ENCODE results near the gene CYS1. TPM values are rescaled to one million over a fixed set of nuclear protein-coding genes. Genes with fewer than 3 reads are reported as not detected.

CYS1 gene
- polyA plus RNA-seq, 1 experiment = 2.5 TPM

DNA sequence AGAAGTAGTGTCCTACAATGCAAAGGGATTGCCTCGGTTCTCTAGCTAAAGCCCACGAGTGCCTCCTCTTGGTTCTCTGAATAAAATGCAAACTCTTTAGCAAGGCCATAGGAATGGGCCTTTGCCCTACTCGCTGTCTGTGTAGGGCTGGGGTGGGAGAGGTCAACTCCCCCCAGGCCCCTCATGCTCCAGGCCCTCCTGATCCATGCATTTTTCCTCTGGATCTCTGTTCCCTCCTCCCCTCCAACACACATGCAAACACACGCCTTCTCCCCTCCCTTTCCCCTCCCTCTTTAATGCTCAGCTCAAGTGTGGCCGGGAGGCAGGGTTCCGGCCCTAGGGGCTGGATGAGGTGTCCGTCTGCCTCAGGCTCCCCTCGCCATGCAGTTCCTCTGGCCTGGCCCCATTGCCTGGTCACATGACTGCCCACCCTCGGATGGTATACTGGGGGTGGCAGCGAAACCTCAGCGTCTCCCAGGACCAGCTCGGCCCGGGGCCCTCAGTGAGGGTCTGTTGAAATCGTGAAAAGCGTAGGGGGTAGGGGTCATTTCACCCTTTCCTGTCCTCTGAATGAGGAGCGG is 51.7 kb downstream of the CYS1 start:
- ChIA-PET POLR2A (no interaction called here), CTCF (interaction anchor here (1.0 to 1.5 kb wide), 2 partner anchors 19 to 216 kb away, joined by 3 to 4 read pairs; no protein-coding TSS in a partner anchor)
- DNase-seq (ENCODE audit: low read depth) = no peak
- H3K36me3 ChIP-seq (ENCODE audit: control insufficient read depth, insufficient read depth, low read length) = no peaks in the 10 kb centered on the region
- TF ChIP-seq, protein P1, sequence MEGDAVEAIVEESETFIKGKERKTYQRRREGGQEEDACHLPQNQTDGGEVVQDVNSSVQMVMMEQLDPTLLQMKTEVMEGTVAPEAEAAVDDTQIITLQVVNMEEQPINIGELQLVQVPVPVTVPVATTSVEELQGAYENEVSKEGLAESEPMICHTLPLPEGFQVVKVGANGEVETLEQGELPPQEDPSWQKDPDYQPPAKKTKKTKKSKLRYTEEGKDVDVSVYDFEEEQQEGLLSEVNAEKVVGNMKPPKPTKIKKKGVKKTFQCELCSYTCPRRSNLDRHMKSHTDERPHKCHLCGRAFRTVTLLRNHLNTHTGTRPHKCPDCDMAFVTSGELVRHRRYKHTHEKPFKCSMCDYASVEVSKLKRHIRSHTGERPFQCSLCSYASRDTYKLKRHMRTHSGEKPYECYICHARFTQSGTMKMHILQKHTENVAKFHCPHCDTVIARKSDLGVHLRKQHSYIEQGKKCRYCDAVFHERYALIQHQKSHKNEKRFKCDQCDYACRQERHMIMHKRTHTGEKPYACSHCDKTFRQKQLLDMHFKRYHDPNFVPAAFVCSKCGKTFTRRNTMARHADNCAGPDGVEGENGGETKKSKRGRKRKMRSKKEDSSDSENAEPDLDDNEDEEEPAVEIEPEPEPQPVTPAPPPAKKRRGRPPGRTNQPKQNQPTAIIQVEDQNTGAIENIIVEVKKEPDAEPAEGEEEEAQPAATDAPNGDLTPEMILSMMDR (IDR thresholded peaks at IDR 0.05; ENCODE audit: insufficient read depth, low read depth, low read length) = no peak
- H3K27me3 ChIP-seq (ENCODE audit: control insufficient read depth, insufficient read depth, low read length) = no peaks in the 10 kb centered on the region
- H3K4me3 ChIP-seq (ENCODE audit: low read depth, low read length) = no peak overlapping the region

DNA sequence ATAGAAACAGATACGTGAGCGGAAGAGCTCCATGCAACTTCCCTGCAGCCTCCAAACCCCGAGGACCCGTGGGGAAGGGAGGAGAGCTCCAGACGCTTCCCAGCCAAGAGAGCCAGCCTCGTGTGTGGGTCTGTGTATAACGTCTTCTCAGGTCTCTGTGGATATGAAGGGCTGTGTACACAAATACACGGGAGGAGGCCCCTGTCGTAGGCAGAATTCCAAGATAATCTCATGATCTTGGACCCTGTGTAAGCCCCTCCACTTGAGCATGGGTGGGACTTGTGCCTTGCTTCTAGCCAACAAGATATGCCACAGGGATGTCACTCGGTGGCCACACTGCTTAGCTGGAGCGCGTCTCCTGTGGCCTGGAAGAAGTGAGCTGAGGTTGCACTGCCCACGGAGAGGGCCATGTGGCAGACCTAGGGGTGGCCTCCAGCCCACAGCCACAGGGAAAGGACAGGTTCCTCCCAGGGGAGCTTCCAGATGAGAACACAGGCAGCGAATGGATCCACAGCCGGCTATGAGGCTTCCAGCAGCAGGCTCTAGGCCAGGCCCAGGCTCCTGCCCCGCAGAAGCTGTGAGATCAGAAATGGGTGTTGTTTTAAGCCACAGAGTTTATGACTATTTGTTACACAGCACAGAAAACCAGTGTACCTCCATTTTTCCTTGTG is 52.4 kb downstream of the CYS1 start:
- POLR2A ChIA-PET = no interaction called here
- H3K4me3 ChIP-seq (ENCODE audit: low read depth, low read length) = no peak overlapping the region
- TF ChIP-seq, protein P1 (IDR thresholded peaks at IDR 0.05; ENCODE audit: insufficient read depth, low read depth, low read length) = no peak
- no peaks in the 10 kb centered on the region for H3K27me3 ChIP-seq (ENCODE audit: control insufficient read depth, insufficient read depth, low read length)
- no peaks in the 10 kb centered on the region for H3K36me3 ChIP-seq (ENCODE audit: control insufficient read depth, insufficient read depth, low read length)
- CTCF ChIA-PET = interaction anchor here (1.0 to 1.8 kb wide), 2 partner anchors 15 to 215 kb away, joined by 3 to 4 read pairs; no protein-coding TSS in a partner anchor
- no peak for DNase-seq (ENCODE audit: low read depth)

DNA sequence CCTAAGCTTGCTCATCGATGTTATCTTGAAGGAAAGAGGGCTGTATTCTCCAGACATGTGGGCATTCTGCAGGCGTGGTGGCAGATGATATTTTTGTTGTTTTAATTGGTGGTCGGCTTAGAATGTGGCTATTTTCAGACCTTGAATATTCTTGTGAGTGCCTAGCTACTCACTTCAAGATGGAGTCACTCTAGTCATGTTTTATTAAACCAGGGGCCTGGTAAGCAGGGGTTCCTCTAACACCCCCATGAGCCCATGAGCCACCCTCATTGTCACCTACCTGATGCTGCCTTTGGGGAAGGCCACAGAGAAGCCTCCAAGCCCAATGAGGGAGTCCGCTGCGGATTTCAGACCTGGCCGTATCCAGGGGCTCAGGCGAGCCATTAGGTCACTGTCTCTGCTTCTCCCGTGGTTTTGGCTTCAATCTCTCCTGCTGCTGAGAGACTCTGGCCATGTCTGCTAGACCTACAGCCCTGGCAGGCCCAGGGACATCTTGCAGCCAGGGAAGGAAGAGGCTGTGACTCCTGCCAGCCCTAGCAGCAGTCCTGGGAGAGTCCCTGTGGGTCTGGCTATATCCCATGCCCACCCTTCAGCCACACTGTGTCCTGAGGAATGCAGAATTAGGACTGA is 53.2 kb downstream of the CYS1 start:
- no peak for DNase-seq (ENCODE audit: low read depth)
- POLR2A ChIA-PET = no interaction called here
- TF ChIP-seq, protein P1 (IDR thresholded peaks at IDR 0.05; ENCODE audit: insufficient read depth, low read depth, low read length) = no peak
- H3K4me3 ChIP-seq (ENCODE audit: low read depth, low read length) = no peak overlapping the region
- CTCF ChIA-PET = interaction anchor here (1.0 to 1.8 kb wide), 2 partner anchors 16 to 215 kb away, joined by 3 to 4 read pairs; no protein-coding TSS in a partner anchor
- H3K27me3 ChIP-seq (ENCODE audit: control insufficient read depth, insufficient read depth, low read length) = no peaks in the 10 kb centered on the region
- no peaks in the 10 kb centered on the region for H3K36me3 ChIP-seq (ENCODE audit: control insufficient read depth, insufficient read depth, low read length)

DNA sequence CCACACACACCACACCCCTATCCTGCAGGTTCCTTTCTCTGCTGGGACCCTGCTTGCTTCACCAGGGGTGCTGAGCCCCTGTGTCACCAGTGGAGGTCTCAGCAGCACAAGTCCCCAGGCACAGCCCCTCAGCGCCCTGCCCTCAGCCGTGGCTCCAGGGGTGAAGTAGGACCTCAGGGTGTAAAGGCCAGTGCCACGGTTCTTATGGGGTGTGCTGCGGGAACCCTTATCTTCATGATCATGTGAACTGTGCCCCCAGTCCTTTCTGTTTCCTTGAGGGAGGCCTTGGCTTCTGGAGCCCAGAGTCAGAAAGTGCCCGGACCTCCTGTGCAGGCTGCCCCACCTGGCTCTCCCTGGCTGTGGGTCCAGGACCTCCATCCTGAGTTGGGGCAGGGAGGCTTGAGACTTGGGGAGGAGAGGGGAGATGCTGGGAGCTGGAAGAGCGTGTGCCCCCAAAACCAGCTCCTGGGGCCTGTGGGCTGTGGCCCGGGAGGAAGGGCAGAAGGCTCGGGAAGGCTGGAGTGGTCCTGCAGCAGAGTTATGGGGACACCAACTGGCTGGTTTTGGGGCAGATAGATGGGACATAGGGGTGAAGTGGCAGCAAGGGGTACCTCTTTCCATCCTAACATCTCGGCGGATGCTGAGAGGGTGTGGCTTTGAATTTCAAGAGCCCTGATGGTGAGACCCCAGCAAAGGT is 57.1 kb downstream of the CYS1 start:
- CTCF ChIA-PET = interaction anchor here (0.8 kb wide), 1 partner anchor 13 kb away, joined by 3 read pairs; no protein-coding TSS in a partner anchor
- peaks cover 3% of the 10 kb centered on the region; the same call in 1 of the 2 replicates for H3K27me3 ChIP-seq (ENCODE audit: control insufficient read depth, insufficient read depth, low read length)
- TF ChIP-seq, protein P1 (IDR thresholded peaks at IDR 0.05; ENCODE audit: insufficient read depth, low read depth, low read length) = 0 out of 2 replicates have a peak, but pooled peaks have one; percentile 3
- H3K4me3 ChIP-seq (ENCODE audit: low read depth, low read length) = no peak overlapping the region
- H3K36me3 ChIP-seq (ENCODE audit: control insufficient read depth, insufficient read depth, low read length) = no peaks in the 10 kb centered on the region
- DNase-seq (ENCODE audit: low read depth) = no peak
- POLR2A ChIA-PET = no interaction called here

Measured in BJ (cell line).